Activated naive CD8-positive, alpha-beta T cell treated with anti-CD3 and anti-CD28 coated beads for 36 hours (primary cell): ENCODE results near the gene UNCX. TPM values are rescaled to one million over a fixed set of nuclear protein-coding genes. Genes with fewer than 3 reads are reported as not detected.
"Not testable (repeated sequence)": the region's sequence is repeated elsewhere in the genome, so short reads cannot be mapped to it uniquely, and the experiment has no call there.

Experiments
- DNase-seq: peaks from one replicate; pipeline ENCODE4 v3.0.0; 2021
- H3K27ac Mint-ChIP-seq: one replicate; pipeline ENCODE4 v1.8.0; 2022; ENCODE audit warnings: mild to moderate bottlenecking, moderate library complexity, mixed read lengths
- H3K27me3 Mint-ChIP-seq: one replicate; pipeline ENCODE4 v1.8.0; 2022; ENCODE audit warnings: mild to moderate bottlenecking, mixed read lengths
- H3K36me3 Mint-ChIP-seq: one replicate; pipeline ENCODE4 v1.8.0; 2021; ENCODE audit warnings: mild to moderate bottlenecking, mixed read lengths
- H3K4me1 Mint-ChIP-seq: one replicate; pipeline ENCODE4 v1.8.0; 2021; ENCODE audit warnings: mixed read lengths
- H3K4me3 Mint-ChIP-seq: one replicate; pipeline ENCODE4 v1.8.0; 2022; ENCODE audit warnings: mild to moderate bottlenecking, moderate library complexity, mixed read lengths
- H3K9me3 Mint-ChIP-seq: one replicate; pipeline ENCODE4 v1.8.0; 2022; ENCODE audit warnings: mixed read lengths
- total RNA-seq, 2 experiments: library from RNA; stranded (reverse); gene quantifications; one replicate each; pipeline ENCODE4 v1.2.3, GENCODE V29; 2021

Gene UNCX
- total RNA-seq, 2 experiments from 2014 or later, result not detected

- Mint-ChIP-seq H3K4me3 (no peak overlapping the region), H3K36me3 (no peaks in the 10 kb centered on the region), H3K27me3 (peaks cover 27% of the 10 kb centered on the region), H3K9me3 (no peaks in the 10 kb centered on the region), H3K4me1 (no peaks in the 10 kb centered on the region), H3K27ac (no peak overlapping the region)
- no peak for DNase-seq
These were observed 31.9 kb downstream of the UNCX start for GRCh38 chr7:1264345-1265280.

- Mint-ChIP-seq H3K4me3 (no peak overlapping the region), H3K4me1 (no peaks in the 10 kb centered on the region), H3K27me3 (peaks cover 30% of the 10 kb centered on the region), H3K27ac (no peak overlapping the region), H3K36me3 (no peaks in the 10 kb centered on the region), H3K9me3 (no peaks in the 10 kb centered on the region)
- no peak for DNase-seq
These were observed 34.6 kb downstream of the UNCX start for GRCh38 chr7:1267016-1267900.

DNA sequence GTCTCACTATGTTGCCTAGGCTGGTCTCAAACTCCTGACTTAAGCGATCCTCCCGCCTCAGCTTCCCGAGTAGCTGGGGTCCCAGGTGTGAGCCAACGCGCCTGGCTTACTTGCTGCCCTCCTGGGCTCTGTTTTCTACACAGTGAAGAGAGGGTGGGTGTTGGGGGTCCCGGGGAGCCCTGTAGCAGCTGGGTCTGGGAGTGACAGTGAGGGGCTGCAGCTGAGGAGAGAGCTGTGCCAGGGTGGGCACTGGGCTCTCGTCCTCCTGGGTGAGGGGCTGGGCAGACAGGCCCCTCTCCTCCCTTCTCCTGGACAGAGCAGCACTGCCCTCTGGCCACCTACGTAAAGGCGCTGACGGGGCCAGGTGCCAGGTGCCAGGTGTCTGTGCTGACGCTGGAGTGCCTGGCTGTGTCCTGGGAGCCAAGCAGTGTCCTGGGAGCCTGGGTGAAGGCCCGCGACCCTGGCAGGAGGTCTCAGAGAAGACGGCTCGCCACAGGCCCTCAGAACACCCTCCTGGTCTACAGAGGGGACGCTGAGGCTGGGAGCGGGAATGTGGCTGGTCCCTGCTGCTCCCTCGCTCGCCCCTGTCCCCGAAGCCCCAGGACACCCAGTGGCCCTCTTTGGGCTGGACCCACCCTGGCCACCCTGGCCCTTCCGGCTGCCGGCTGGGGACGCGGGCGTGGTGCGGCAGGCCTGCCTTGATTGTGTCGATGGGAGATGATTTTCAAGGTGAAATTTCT is 35.6 kb downstream of the UNCX start:
- no peak for DNase-seq
- Mint-ChIP-seq H3K4me3 (no peak overlapping the region), H3K36me3 (no peaks in the 10 kb centered on the region), H3K4me1 (no peaks in the 10 kb centered on the region), H3K27me3 (peaks cover 30% of the 10 kb centered on the region), H3K27ac (no peak overlapping the region), H3K9me3 (no peaks in the 10 kb centered on the region)

DNA sequence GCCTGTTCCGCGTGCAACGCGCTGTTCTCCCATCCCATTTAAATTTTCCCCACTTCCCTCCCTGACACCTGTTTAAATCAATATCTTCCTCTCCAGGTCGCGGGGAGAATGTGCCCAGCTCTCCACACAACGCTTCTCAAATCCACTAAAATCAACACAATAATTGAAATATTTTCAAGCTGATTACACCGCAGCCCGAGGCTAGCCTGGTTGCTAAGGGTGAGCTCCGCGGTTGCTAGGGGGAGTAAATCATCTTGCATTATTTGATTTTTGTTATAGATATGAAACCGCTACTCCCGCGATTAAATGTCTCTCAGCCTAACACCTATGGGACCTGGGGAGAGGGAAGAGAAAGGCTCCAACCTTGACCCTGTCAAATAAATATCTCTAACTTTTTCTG is 36.2 kb downstream of the UNCX start:
- Mint-ChIP-seq H3K9me3 (no peaks in the 10 kb centered on the region), H3K4me3 (no peak overlapping the region), H3K4me1 (no peaks in the 10 kb centered on the region), H3K27ac (no peak overlapping the region), H3K36me3 (no peaks in the 10 kb centered on the region), H3K27me3 (peaks cover 30% of the 10 kb centered on the region)
- DNase-seq, result no peak

DNA sequence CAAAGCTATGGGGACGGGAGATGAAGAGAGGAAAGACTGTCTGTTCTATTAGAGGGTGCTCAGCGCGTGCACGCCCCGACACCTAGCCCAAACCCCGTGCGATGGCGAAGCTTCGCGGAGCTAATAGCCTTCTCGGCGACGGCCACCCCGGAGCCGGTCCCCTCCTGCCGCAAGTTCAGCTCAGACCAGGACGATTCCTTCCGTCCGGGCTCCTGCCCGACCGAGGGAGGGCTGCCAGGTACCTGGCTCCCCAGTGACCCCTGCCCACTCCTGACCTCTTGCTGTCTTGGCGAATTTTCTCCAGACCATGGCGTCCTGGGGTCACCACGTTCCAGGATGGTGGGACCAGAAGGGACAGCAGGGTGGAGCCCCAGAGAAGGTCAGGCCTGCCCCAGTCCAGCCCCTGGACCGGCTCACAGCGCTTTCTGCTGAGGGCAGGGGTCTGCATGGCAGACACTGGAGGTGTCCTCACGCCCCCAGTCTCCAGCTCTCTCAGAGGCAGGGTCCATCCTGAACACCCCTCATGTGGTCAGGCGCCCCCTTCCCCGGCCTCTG is 36.7 kb downstream of the UNCX start:
- Mint-ChIP-seq H3K27me3 (peaks cover 30% of the 10 kb centered on the region), H3K9me3 (no peaks in the 10 kb centered on the region), H3K27ac (no peak overlapping the region), H3K4me1 (no peaks in the 10 kb centered on the region), H3K4me3 (no peak overlapping the region), H3K36me3 (no peaks in the 10 kb centered on the region)
- no peak for DNase-seq

DNA sequence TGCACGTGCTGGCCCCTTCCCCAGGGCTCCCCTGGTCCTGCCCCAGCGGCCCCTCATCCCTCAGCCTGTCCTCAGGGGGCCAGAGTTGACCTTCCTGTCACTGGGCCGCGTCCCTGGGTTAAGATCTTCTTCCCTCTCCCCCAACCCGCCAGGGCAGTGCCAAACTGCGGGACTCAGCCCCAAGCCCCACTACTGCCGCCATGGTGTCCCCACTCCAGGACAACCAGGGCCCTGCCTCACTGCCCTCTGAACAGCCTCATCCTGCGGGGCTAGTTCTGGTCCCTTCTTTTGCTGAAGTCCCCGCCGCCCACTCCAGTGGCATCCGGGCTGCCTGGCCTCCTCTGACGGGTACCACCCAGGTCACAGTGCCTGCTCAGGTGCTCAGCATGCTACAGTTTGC is 37.5 kb downstream of the UNCX start:
- DNase-seq, result no peak
- Mint-ChIP-seq H3K27ac (no peak overlapping the region), H3K4me1 (no peaks in the 10 kb centered on the region), H3K9me3 (no peaks in the 10 kb centered on the region), H3K36me3 (no peaks in the 10 kb centered on the region), H3K4me3 (no peak overlapping the region), H3K27me3 (peaks cover 29% of the 10 kb centered on the region)

DNA sequence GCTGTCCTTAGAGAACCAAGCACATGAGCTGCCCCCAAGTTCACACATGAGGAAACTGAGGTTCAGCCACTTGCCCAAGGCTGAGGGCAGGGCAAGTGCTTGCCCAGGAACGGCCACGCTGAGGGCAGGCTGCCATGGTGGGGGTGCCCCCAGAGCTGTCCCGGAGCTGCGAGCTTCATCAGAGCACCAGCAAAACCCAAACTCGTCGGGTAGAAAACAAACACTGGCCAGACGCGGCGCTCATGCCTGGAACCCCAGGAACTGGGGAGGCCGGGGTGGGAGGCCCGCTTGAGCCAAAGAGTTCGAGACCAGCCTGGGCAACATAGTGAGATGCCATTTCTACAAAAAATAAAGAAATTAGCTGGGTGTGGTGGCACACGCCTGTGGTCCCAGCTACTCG is 38.4 kb downstream of the UNCX start:
- Mint-ChIP-seq H3K4me1 (no peaks in the 10 kb centered on the region), H3K27me3 (peaks cover 24% of the 10 kb centered on the region), H3K4me3 (no peak overlapping the region), H3K27ac (no peak overlapping the region), H3K9me3 (no peaks in the 10 kb centered on the region), H3K36me3 (no peaks in the 10 kb centered on the region)
- no peak for DNase-seq

GRCh38 chr7:1271656-1272055 is 39.0 kb downstream of the UNCX start:
- no peaks in the 10 kb centered on the region for H3K9me3 Mint-ChIP-seq
- no peak overlapping the region for H3K4me3 Mint-ChIP-seq
- no peak for DNase-seq
- H3K4me1 Mint-ChIP-seq, result no peaks in the 10 kb centered on the region
- H3K27me3 Mint-ChIP-seq, result peaks cover 21% of the 10 kb centered on the region
- no peak overlapping the region for H3K27ac Mint-ChIP-seq
- no peaks in the 10 kb centered on the region for H3K36me3 Mint-ChIP-seq

DNA sequence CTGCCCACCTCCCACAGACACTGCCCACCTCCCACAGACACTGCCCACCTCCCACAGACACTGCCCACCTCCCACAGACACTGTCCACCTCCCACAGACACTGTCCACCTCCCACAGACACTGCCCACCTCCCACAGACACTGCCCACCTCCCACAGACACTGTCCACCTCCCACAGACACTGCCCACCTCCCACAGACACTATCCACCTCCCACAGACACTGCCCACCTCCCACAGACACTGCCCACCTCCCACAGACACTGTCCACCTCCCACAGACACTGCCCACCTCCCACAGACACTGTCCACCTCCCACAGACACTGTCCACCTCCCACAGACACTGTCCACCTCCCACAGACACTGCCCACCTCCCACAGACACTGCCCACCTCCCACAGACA is 39.5 kb downstream of the UNCX start:
- not testable (repeated sequence) for H3K4me3 Mint-ChIP-seq, H3K27ac Mint-ChIP-seq, H3K9me3 Mint-ChIP-seq, DNase-seq, H3K36me3 Mint-ChIP-seq, H3K4me1 Mint-ChIP-seq
- H3K27me3 Mint-ChIP-seq, result peaks cover 21% of the 10 kb centered on the region

GRCh38 chr7:1274121-1274875 is 41.6 kb downstream of the UNCX start:
- Mint-ChIP-seq H3K27me3 (peaks cover 26% of the 10 kb centered on the region), H3K9me3 (peaks cover 2% of the 10 kb centered on the region)

GRCh38 chr7:1274876-1275375 is 42.3 kb downstream of the UNCX start:
- Mint-ChIP-seq H3K4me1 (no peaks in the 10 kb centered on the region), H3K4me3 (no peak overlapping the region), H3K9me3 (peaks cover 2% of the 10 kb centered on the region), H3K27ac (no peak overlapping the region), H3K27me3 (peaks cover 26% of the 10 kb centered on the region), H3K36me3 (no peaks in the 10 kb centered on the region)
- no peak for DNase-seq

More at GRCh38 chr7:1274121-1274875, 41.6 kb downstream of the UNCX start:
- DNase-seq, result no peak
- no peaks in the 10 kb centered on the region for H3K36me3 Mint-ChIP-seq
- H3K27ac Mint-ChIP-seq, result no peak overlapping the region
- H3K4me3 Mint-ChIP-seq, result no peak overlapping the region
- no peaks in the 10 kb centered on the region for H3K4me1 Mint-ChIP-seq

- H3K27me3 Mint-ChIP-seq, result peaks cover 22% of the 10 kb centered on the region
- no peak overlapping the region for H3K4me3 Mint-ChIP-seq
- H3K4me1 Mint-ChIP-seq, result no peaks in the 10 kb centered on the region
- H3K36me3 Mint-ChIP-seq, result no peaks in the 10 kb centered on the region
- H3K27ac Mint-ChIP-seq, result no peak overlapping the region
- H3K9me3 Mint-ChIP-seq, result peaks cover 4% of the 10 kb centered on the region
- no peak for DNase-seq
These were observed 43.0 kb downstream of the UNCX start for GRCh38 chr7:1275451-1276381.

DNA sequence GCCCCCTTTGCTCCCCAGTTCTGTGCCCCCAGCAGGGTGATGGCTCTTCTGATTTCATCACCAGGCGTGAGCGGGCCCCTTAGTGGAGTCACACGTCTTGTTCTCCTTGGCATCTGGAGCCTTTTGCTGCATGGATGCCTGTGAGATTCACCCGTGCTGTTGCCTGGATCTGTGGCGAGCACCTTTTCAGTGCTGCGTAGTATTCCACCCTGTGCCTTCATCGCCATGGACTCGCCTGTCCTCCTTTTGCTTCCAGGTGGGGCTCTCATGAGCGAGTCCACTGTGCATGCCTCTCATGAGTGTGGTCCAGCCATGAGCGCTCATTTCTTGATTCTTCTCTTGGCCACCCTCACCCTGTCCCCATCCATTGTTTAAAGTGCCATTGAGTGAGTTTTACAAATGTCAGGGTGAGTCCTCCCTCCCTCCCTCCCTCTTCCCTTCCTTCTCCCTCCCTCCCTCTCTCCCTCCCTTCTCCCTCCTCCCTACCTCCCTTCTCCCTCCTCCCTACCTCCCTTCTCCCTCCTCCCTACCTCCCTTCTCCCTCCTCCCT is 44.0 kb downstream of the UNCX start:
- Mint-ChIP-seq H3K27me3 (peaks cover 16% of the 10 kb centered on the region), H3K9me3 (peaks cover 4% of the 10 kb centered on the region)

More for the DNA sequence above, 44.0 kb downstream of the UNCX start:
- Mint-ChIP-seq H3K4me3 (no peak overlapping the region), H3K27ac (no peak overlapping the region), H3K36me3 (no peaks in the 10 kb centered on the region), H3K4me1 (no peaks in the 10 kb centered on the region)
- DNase-seq, result no peak
